Neural progenitor cell (in vitro differentiated cells): ENCODE data around the gene SLAMF7.

ENCODE experiments used
- CTCF ChIP-seq: fragments of 200-600 bp; sonication (generic); IDR thresholded peaks from 2 replicates; pipeline ENCODE4 v1.5.1; 2017; ENCODE audit warnings: antibody characterized with exemption, mild to moderate bottlenecking
- EZH2 ChIP-seq: fragments of 200-600 bp; sonication (generic); IDR thresholded peaks from 2 replicates; pipeline ENCODE4 v1.6.1; 2017; ENCODE audit warnings: antibody characterized with exemption, mild to moderate bottlenecking, moderate library complexity
- EZH2phosphoT487 ChIP-seq: fragments of 200-600 bp; sonication (generic); IDR thresholded peaks from 2 replicates; pipeline ENCODE4 v1.6.1; 2017; ENCODE audit warnings: antibody characterized with exemption

GRCh38 chr1:160716013-160716412, 23.0 kb upstream of the SLAMF7 start:
- no peak for TF ChIP-seq CTCF
- TF ChIP-seq EZH2phosphoT487 = no peak
- TF ChIP-seq EZH2 = no peak
